ENCODE data around the gene PTPRN2. TPM values are rescaled to one million over a fixed set of nuclear protein-coding genes. Genes with fewer than 3 reads are reported as not detected.

PTPRN2 gene
- total RNA-seq, 1 donor from 2014 or later, result 2.4 TPM

- H3K27me3 ChIP-seq (ENCODE audit: control insufficient read depth, insufficient read depth, low read length), result no peaks in the 10 kb centered on the region
- no peak for TF ChIP-seq CTCF (IDR thresholded peaks at IDR 0.05; ENCODE audit: insufficient read depth, low read length, poor library complexity, severe bottlenecking)
- H3K4me3 ChIP-seq (ENCODE audit: low read depth, low read length), result no peak overlapping the region
- no peak for DNase-seq (ENCODE audit: low read depth)
- H3K36me3 ChIP-seq (ENCODE audit: control insufficient read depth, insufficient read depth, low read length), result no peaks in the 10 kb centered on the region
Observed at GRCh38 chr7:157528785-157529341, 1058.8 kb downstream of the PTPRN2 start.

DNA sequence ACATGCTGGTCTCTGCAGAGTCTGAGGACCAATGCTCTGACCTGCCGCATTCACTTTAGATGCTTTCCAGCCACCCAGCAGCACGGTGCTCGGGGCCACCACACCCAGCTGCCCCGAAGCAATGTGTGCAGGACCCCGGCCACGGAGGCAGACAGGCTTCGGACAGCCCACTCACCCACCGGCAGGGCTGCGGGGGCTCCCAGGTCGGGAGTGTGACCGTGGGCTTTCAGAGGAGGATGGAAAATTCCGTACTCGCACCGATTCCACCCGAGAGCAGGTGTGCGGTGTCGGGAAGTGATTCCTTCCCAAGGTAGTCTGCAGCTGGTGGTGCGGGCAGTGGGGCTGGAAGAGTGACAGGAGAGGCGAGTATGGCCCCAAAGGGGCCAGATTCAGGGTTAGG lies 1059.9 kb downstream of the PTPRN2 start:
- no peaks in the 10 kb centered on the region for H3K36me3 ChIP-seq (ENCODE audit: control insufficient read depth, insufficient read depth, low read length)
- no peak for TF ChIP-seq CTCF (IDR thresholded peaks at IDR 0.05; ENCODE audit: insufficient read depth, low read length, poor library complexity, severe bottlenecking)
- no peaks in the 10 kb centered on the region for H3K27me3 ChIP-seq (ENCODE audit: control insufficient read depth, insufficient read depth, low read length)
- H3K4me3 ChIP-seq (ENCODE audit: low read depth, low read length), result no peak overlapping the region
- no peak for DNase-seq (ENCODE audit: low read depth)

DNA sequence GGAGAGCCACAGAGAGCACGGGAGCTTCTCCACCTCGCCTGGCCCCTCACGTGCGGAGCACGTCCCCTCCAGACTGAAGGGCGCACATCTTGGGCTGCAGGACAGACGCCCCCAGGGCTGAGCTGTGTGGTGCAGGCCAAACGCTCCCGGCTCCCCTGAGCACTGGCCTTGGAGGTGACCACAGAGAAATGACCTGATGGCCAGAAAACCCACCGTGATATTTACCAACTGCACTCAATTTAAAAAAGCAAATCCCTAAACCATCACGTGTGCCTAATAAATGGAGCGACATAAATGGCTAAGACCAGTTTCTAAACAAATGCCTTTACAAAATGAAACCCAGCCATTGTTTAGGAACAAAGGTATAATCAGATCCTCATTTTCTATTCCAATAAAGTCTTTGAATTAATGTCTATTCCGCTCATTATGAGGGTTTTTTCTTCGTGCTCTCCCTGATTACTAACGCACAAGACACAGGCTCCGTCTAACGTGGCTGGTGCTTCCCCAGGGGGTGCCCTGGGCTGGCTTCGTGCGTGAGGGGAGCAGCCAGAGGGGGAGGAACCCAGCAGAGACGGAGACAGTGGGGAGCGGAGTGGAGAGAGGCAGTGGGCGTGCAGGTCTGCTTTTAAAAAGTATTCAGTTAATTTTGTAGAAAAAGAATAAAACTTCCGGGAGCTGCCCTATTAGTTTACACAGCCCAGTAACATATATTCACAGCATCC lies 1060.5 kb downstream of the PTPRN2 start:
- TF ChIP-seq CTCF (IDR thresholded peaks at IDR 0.05; ENCODE audit: insufficient read depth, low read length, poor library complexity, severe bottlenecking), result no peak

GRCh38 chr7:157526005-157526912 lies 1061.4 kb downstream of the PTPRN2 start:
- Histone ChIP-seq H3K36me3 (ENCODE audit: control insufficient read depth, insufficient read depth, low read length) (no peaks in the 10 kb centered on the region), H3K27me3 (ENCODE audit: control insufficient read depth, insufficient read depth, low read length) (no peaks in the 10 kb centered on the region), H3K4me3 (ENCODE audit: low read depth, low read length) (no peak overlapping the region)
- no peak for DNase-seq (ENCODE audit: low read depth)
- no peak for TF ChIP-seq CTCF (IDR thresholded peaks at IDR 0.05; ENCODE audit: insufficient read depth, low read length, poor library complexity, severe bottlenecking)

More for the DNA sequence above, 1060.5 kb downstream of the PTPRN2 start:
- no peak for DNase-seq (ENCODE audit: low read depth)
- Histone ChIP-seq H3K4me3 (ENCODE audit: low read depth, low read length) (no peak overlapping the region), H3K27me3 (ENCODE audit: control insufficient read depth, insufficient read depth, low read length) (no peaks in the 10 kb centered on the region), H3K36me3 (ENCODE audit: control insufficient read depth, insufficient read depth, low read length) (no peaks in the 10 kb centered on the region)

- H3K36me3 ChIP-seq (ENCODE audit: control insufficient read depth, insufficient read depth, low read length), result no peaks in the 10 kb centered on the region
- no peak for DNase-seq (ENCODE audit: low read depth)
- no peaks in the 10 kb centered on the region for H3K27me3 ChIP-seq (ENCODE audit: control insufficient read depth, insufficient read depth, low read length)
- H3K4me3 ChIP-seq (ENCODE audit: low read depth, low read length), result no peak overlapping the region
- no peak for TF ChIP-seq CTCF (IDR thresholded peaks at IDR 0.05; ENCODE audit: insufficient read depth, low read length, poor library complexity, severe bottlenecking)
Observed at GRCh38 chr7:157525491-157525915, 1062.1 kb downstream of the PTPRN2 start.

All from kidney epithelial cell (primary cell).